Nephron (organoid): ENCODE data around the gene MYT1.

Experiments used
- H3K27ac Mint-ChIP-seq, 3 experiments: 2 replicates each; pipeline ENCODE4 v1.8.0; 2020; ENCODE audit warnings: mixed read lengths in 3 of 3, mild to moderate bottlenecking in 2 of 3, moderate library complexity in 1 of 3
- H3K27me3 Mint-ChIP-seq: 2 replicates; pipeline ENCODE4 v1.8.0; 2021; ENCODE audit warnings: low read depth, mild to moderate bottlenecking, moderate library complexity, mixed read lengths
- H3K36me3 Mint-ChIP-seq: 2 replicates; pipeline ENCODE4 v1.8.0; 2020; ENCODE audit warnings: low read depth, mixed read lengths
- H3K4me1 Mint-ChIP-seq: 2 replicates; pipeline ENCODE4 v1.8.0; 2020; ENCODE audit warnings: mixed read lengths
- H3K4me3 Mint-ChIP-seq, 3 experiments: 2 replicates each; pipeline ENCODE4 v1.8.0; 2020; ENCODE audit warnings: mild to moderate bottlenecking in 3 of 3, mixed read lengths in 3 of 3, moderate library complexity in 2 of 3
- H3K9me3 Mint-ChIP-seq: 2 replicates; pipeline ENCODE4 v1.8.0; 2020; ENCODE audit warnings: mixed read lengths
- CTCF ChIP-seq, 3 experiments: fragments of 200-600 bp; sonication (generic); IDR thresholded peaks; one replicate each; pipeline ENCODE4 v1.5.0; 2021; ENCODE audit warnings: antibody characterized with exemption in 3 of 3; ENCODE audit not compliant: unreplicated experiment in 3 of 3

Gene MYT1

GRCh38 chr20:64211874-64212658, 47.8 kb downstream of the MYT1 start:
- peaks cover 39% of the 10 kb centered on the region for H3K4me1 Mint-ChIP-seq
- H3K9me3 Mint-ChIP-seq: no peaks in the 10 kb centered on the region
- no peak for TF ChIP-seq CTCF (IDR thresholded peaks at IDR 0.05; ENCODE audit: unreplicated experiment in 3 of 3)
- H3K27ac Mint-ChIP-seq: peak overlapping the region in 1 of 3 experiments; percentile 86
- H3K4me3 Mint-ChIP-seq: no peak overlapping the region
- peaks cover 24% of the 10 kb centered on the region for H3K27me3 Mint-ChIP-seq
- no peaks in the 10 kb centered on the region for H3K36me3 Mint-ChIP-seq

DNA sequence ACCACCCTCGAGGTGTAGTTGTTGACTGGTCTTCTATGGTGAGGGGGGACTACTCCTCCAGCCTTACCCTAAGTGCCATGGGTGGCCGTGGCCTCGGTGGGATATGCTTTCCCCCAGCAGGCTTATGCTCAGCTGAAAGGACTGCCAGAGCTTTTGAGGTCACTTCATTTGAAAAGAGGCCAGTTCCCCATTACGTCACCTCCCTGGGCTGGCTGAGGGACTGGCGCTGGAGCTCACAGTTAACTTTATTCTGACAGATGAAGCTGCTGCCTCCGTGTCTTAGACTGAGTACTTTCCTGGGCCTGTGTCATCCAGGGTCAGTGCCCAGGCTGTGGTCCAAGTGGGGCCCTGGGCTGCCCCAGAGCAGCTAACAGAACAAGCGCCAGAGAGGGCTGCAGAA, 48.5 kb downstream of the MYT1 start:
- no peaks in the 10 kb centered on the region for H3K9me3 Mint-ChIP-seq
- no peak for TF ChIP-seq CTCF (IDR thresholded peaks at IDR 0.05; ENCODE audit: unreplicated experiment in 3 of 3)
- H3K4me1 Mint-ChIP-seq: peaks cover 45% of the 10 kb centered on the region
- peak overlapping the region in 1 of 3 experiments; percentile 73 for H3K4me3 Mint-ChIP-seq
- H3K27ac Mint-ChIP-seq: peak overlapping the region in 2 of 3 experiments; percentile 74 to 86
- H3K36me3 Mint-ChIP-seq: no peaks in the 10 kb centered on the region
- H3K27me3 Mint-ChIP-seq: peaks cover 24% of the 10 kb centered on the region

- TF ChIP-seq CTCF (IDR thresholded peaks at IDR 0.05; ENCODE audit: unreplicated experiment in 3 of 3): no peak
- Mint-ChIP-seq H3K36me3 (no peaks in the 10 kb centered on the region), H3K9me3 (no peaks in the 10 kb centered on the region), H3K27ac (peak overlapping the region in 2 of 3 experiments; percentile 9 to 66), H3K4me1 (peaks cover 53% of the 10 kb centered on the region), H3K4me3 (no peak overlapping the region), H3K27me3 (peaks cover 28% of the 10 kb centered on the region)
Observed at GRCh38 chr20:64214113-64214512, 49.9 kb downstream of the MYT1 start.

GRCh38 chr20:64214952-64215351, 50.7 kb downstream of the MYT1 start:
- Mint-ChIP-seq H3K27me3 (peaks cover 28% of the 10 kb centered on the region), H3K27ac (peak overlapping the region in 2 of 3 experiments; percentile 9 to 66), H3K4me3 (no peak overlapping the region), H3K4me1 (peaks cover 58% of the 10 kb centered on the region), H3K9me3 (no peaks in the 10 kb centered on the region), H3K36me3 (no peaks in the 10 kb centered on the region)
- no peak for TF ChIP-seq CTCF (IDR thresholded peaks at IDR 0.05; ENCODE audit: unreplicated experiment in 3 of 3)

DNA sequence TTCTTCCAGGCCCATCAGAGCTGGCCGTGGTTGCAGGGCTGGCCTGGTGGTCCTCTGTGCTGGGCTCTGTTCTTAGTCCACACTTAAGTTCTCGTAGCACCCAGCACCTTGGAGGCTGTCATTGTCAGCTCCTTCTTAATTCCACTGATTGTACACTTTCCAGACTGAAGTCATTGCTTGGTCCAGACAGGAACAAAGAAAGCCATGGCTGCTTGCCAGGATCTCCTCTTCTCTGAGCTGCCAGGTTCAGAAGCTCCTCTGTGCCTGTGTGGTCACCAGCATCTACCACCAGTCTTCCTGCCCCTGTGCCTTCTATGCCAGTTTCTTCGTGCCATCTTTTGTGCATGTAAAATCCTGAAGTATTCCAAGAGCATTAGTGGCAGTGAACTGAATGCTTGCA, 51.8 kb downstream of the MYT1 start:
- H3K4me1 Mint-ChIP-seq: peaks cover 57% of the 10 kb centered on the region
- H3K36me3 Mint-ChIP-seq: no peaks in the 10 kb centered on the region
- TF ChIP-seq CTCF (IDR thresholded peaks at IDR 0.05; ENCODE audit: unreplicated experiment in 3 of 3): no peak
- no peaks in the 10 kb centered on the region for H3K9me3 Mint-ChIP-seq
- peaks cover 18% of the 10 kb centered on the region for H3K27me3 Mint-ChIP-seq
- H3K27ac Mint-ChIP-seq: peak overlapping the region in 1 of 3 experiments; percentile 32
- H3K4me3 Mint-ChIP-seq: no peak overlapping the region

DNA sequence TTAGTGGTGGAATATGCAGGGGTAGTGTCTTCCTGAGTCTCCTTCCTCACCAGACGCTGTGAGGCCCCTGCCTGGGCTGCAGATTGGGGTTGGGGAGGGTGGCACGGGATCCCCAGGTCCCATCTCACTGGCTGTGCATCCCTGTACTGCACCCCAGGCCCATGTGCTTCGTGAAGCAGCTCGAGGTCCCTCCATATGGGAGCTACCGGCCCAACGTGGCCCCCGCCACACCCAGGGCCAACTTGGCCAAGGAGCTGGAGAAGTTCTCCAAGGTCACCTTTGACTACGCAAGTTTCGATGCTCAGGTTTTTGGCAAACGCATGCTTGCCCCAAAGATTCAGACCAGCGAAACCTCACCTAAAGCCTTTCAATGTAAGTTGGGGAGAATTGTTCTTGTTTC, 52.7 kb downstream of the MYT1 start:
- TF ChIP-seq CTCF (IDR thresholded peaks at IDR 0.05; ENCODE audit: unreplicated experiment in 3 of 3): no peak
- H3K9me3 Mint-ChIP-seq: no peaks in the 10 kb centered on the region
- no peak overlapping the region for H3K4me3 Mint-ChIP-seq
- H3K4me1 Mint-ChIP-seq: peaks cover 58% of the 10 kb centered on the region
- peaks cover 24% of the 10 kb centered on the region for H3K27me3 Mint-ChIP-seq
- H3K27ac Mint-ChIP-seq: no peak overlapping the region
- H3K36me3 Mint-ChIP-seq: no peaks in the 10 kb centered on the region
